C1 segment of cervical spinal cord (tissue), 14 donors: ENCODE data around the gene VDR.
"Not testable (repeated sequence)": the region's sequence is repeated elsewhere in the genome, so short reads cannot be mapped to it uniquely, and the experiment has no call there.

ENCODE experiments used
- DNase-seq, 14 donors: peaks; one replicate each; lab custom pipeline; 2025; lab: John Stamatoyannopoulos, UW

VDR gene

GRCh38 chr12:47828976-47829482, 75.8 kb downstream of the VDR start:
- peak in 1 of 14 donors; percentile 28 for DNase-seq

GRCh38 chr12:47828008-47828975, 76.5 kb downstream of the VDR start:
- DNase-seq: no peak

GRCh38 chr12:47825173-47825639, 79.6 kb downstream of the VDR start:
- DNase-seq: no peak

- no peak for DNase-seq
Measured at GRCh38 chr12:47824635-47825034, 80.2 kb downstream of the VDR start.

GRCh38 chr12:47824198-47824597, 80.6 kb downstream of the VDR start:
- no peak for DNase-seq

GRCh38 chr12:47823422-47824086, 81.2 kb downstream of the VDR start:
- no peak for DNase-seq

GRCh38 chr12:47822863-47823262, 81.9 kb downstream of the VDR start:
- DNase-seq: no peak

- no peak for DNase-seq
Measured at GRCh38 chr12:47822401-47822800, 82.4 kb downstream of the VDR start.

GRCh38 chr12:47821346-47821706, 83.5 kb downstream of the VDR start:
- no peak for DNase-seq

- DNase-seq: peak in 3 of 14 donors; percentile 38 to 75 (median 39)
Measured at GRCh38 chr12:47820631-47821345, 84.0 kb downstream of the VDR start.

- DNase-seq: peak in 12 of 14 donors; percentile 38 to 81 (median 58)
Measured at GRCh38 chr12:47819896-47820630, 84.7 kb downstream of the VDR start, which contains the start of gene HDAC7. HDAC7 (minus strand) TSS chr12:47819903; CDS start chr12:47819785, 118 bp downstream.

- DNase-seq: peak in 11 of 14 donors; percentile 26 to 81 (median 59)
Measured at GRCh38 chr12:47819138-47819895, 85.5 kb downstream of the VDR start.

- peak in 7 of 14 donors; percentile 9 to 64 (median 54) for DNase-seq
Measured at GRCh38 chr12:47818467-47819137, 86.2 kb downstream of the VDR start.

GRCh38 chr12:47818007-47818376, 86.8 kb downstream of the VDR start:
- no peak for DNase-seq

GRCh38 chr12:47817272-47818006, 87.4 kb downstream of the VDR start:
- DNase-seq: peak in 1 of 14 donors; percentile 49

GRCh38 chr12:47816403-47817271, 88.2 kb downstream of the VDR start:
- no peak for DNase-seq

- not testable (repeated sequence) for DNase-seq
Measured at GRCh38 chr12:47815447-47815846, 89.3 kb downstream of the VDR start.
